SJSA1 (cell line): ENCODE data around the gene VPS52. TPM values are rescaled to one million over a fixed set of nuclear protein-coding genes. Genes with fewer than 3 reads are reported as not detected.
"Not testable (repeated sequence)": the region's sequence is repeated elsewhere in the genome, so short reads cannot be mapped to it uniquely, and the experiment has no call there.

Experiments used
- DNase-seq, 2 experiments: peaks; one replicate each; pipeline ENCODE4 v3.0.0-alpha.2; 2015 to 2020; ENCODE audit warnings: low spot score in 2 of 2, low read depth in 1 of 2
- H3K27ac ChIP-seq: fragments of 250-450 bp; sonication (Bioruptor Pico); 2 replicates; pipeline ENCODE4 v1.5.1; 2020; ENCODE audit warnings: mild to moderate bottlenecking, moderate library complexity
- H3K27me3 ChIP-seq: fragments of 250-450 bp; sonication (Bioruptor Pico); replicated peaks from 2 replicates; pipeline ENCODE4 v1.5.1; 2020; ENCODE audit warnings: mild to moderate bottlenecking, moderate library complexity
- H3K36me3 ChIP-seq: fragments of 250-450 bp; sonication (Bioruptor Pico); 2 replicates; pipeline ENCODE4 v1.5.1; 2020; ENCODE audit warnings: mild to moderate bottlenecking
- H3K4me1 ChIP-seq: fragments of 250-450 bp; sonication (Bioruptor Pico); replicated peaks from 2 replicates; pipeline ENCODE4 v1.6.1; 2021; ENCODE audit warnings: mild to moderate bottlenecking
- H3K4me3 ChIP-seq: fragments of 250-450 bp; sonication (Bioruptor Pico); 2 replicates; pipeline ENCODE4 v1.5.1; 2020; ENCODE audit warnings: mild to moderate bottlenecking
- H3K9me3 ChIP-seq: fragments of 250-450 bp; sonication (Bioruptor Pico); replicated peaks from 2 replicates; pipeline ENCODE4 v1.5.1; 2020; ENCODE audit warnings: mild to moderate bottlenecking
- total RNA-seq: library from RNA; depleted of rRNA; stranded (reverse); fragments of >200 nt; shearing (Covaris generic); gene quantifications from 2 replicates; pipeline ENCODE4 v1.2.3, GENCODE V29; 2014

VPS52 gene
- total RNA-seq, 1 experiment from 2014 or later = 39.4 TPM

GRCh38 chr6:33237741-33238140, 33.9 kb downstream of the VPS52 start:
- H3K4me1 ChIP-seq = no peaks in the 10 kb centered on the region
- H3K36me3 ChIP-seq = no peaks in the 10 kb centered on the region
- H3K4me3 ChIP-seq = no peak overlapping the region
- H3K27ac ChIP-seq = no peak overlapping the region
- H3K9me3 ChIP-seq = no peaks in the 10 kb centered on the region
- DNase-seq = no peak
- peaks cover 30% of the 10 kb centered on the region for H3K27me3 ChIP-seq

- Histone ChIP-seq H3K27ac (no peak overlapping the region), H3K36me3 (no peaks in the 10 kb centered on the region), H3K9me3 (no peaks in the 10 kb centered on the region), H3K4me3 (no peak overlapping the region), H3K27me3 (peaks cover 22% of the 10 kb centered on the region), H3K4me1 (no peaks in the 10 kb centered on the region)
- DNase-seq = no peak
Measured at GRCh38 chr6:33236852-33237251, 34.8 kb downstream of the VPS52 start.

- Histone ChIP-seq H3K4me1 (no peaks in the 10 kb centered on the region), H3K27me3 (peaks cover 24% of the 10 kb centered on the region), H3K4me3 (no peak overlapping the region), H3K9me3 (no peaks in the 10 kb centered on the region), H3K36me3 (no peaks in the 10 kb centered on the region), H3K27ac (no peak overlapping the region)
- DNase-seq = no peak
Measured at GRCh38 chr6:33236328-33236727, 35.3 kb downstream of the VPS52 start.

- H3K36me3 ChIP-seq = no peaks in the 10 kb centered on the region
- DNase-seq = no peak
Measured at GRCh38 chr6:33235221-33235634, 36.4 kb downstream of the VPS52 start.

GRCh38 chr6:33226503-33227120, 45.1 kb downstream of the VPS52 start:
- H3K4me3 ChIP-seq, H3K9me3 ChIP-seq, H3K36me3 ChIP-seq, H3K27ac ChIP-seq, DNase-seq, H3K4me1 ChIP-seq: not testable (repeated sequence)
- H3K27me3 ChIP-seq = peaks cover 30% of the 10 kb centered on the region

More at GRCh38 chr6:33235221-33235634, 36.4 kb downstream of the VPS52 start:
- Histone ChIP-seq H3K4me1 (no peaks in the 10 kb centered on the region), H3K9me3 (no peaks in the 10 kb centered on the region), H3K27ac (no peak overlapping the region), H3K4me3 (no peak overlapping the region), H3K27me3 (peaks cover 32% of the 10 kb centered on the region)

- Histone ChIP-seq H3K36me3 (no peaks in the 10 kb centered on the region), H3K9me3 (no peaks in the 10 kb centered on the region), H3K27me3 (peaks cover 20% of the 10 kb centered on the region), H3K4me1 (peaks cover 11% of the 10 kb centered on the region), H3K27ac (no peak overlapping the region), H3K4me3 (no peak overlapping the region)
- DNase-seq = no peak
Measured at GRCh38 chr6:33217681-33218080, 54.0 kb downstream of the VPS52 start.

GRCh38 chr6:33217246-33217645, 54.4 kb downstream of the VPS52 start:
- no peak for DNase-seq

GRCh38 chr6:33216117-33216649, 55.5 kb downstream of the VPS52 start:
- H3K27ac ChIP-seq = no peak overlapping the region
- peaks cover 15% of the 10 kb centered on the region for H3K4me1 ChIP-seq
- no peak overlapping the region for H3K4me3 ChIP-seq
- H3K9me3 ChIP-seq = no peaks in the 10 kb centered on the region
- H3K36me3 ChIP-seq = 0 out of 2 replicates have a peak, but pooled peaks cover 4% of the 10 kb centered on the region
- no peak for DNase-seq
- H3K27me3 ChIP-seq = peaks cover 23% of the 10 kb centered on the region

More at GRCh38 chr6:33217246-33217645, 54.4 kb downstream of the VPS52 start:
- H3K4me1 ChIP-seq = peaks cover 15% of the 10 kb centered on the region
- H3K36me3 ChIP-seq = no peaks in the 10 kb centered on the region
- H3K9me3 ChIP-seq = no peaks in the 10 kb centered on the region
- no peak overlapping the region for H3K4me3 ChIP-seq
- no peak overlapping the region for H3K27ac ChIP-seq
- H3K27me3 ChIP-seq = peaks cover 23% of the 10 kb centered on the region

GRCh38 chr6:33215271-33216116, 56.2 kb downstream of the VPS52 start:
- no peak for DNase-seq

GRCh38 chr6:33213989-33214335, 57.7 kb downstream of the VPS52 start:
- peaks cover 19% of the 10 kb centered on the region for H3K36me3 ChIP-seq
- no peaks in the 10 kb centered on the region for H3K9me3 ChIP-seq
- H3K4me1 ChIP-seq = peaks cover 17% of the 10 kb centered on the region
- H3K4me3 ChIP-seq = no peak overlapping the region
- no peak overlapping the region for H3K27ac ChIP-seq
- DNase-seq = no peak
- H3K27me3 ChIP-seq = peaks cover 23% of the 10 kb centered on the region

More at GRCh38 chr6:33215271-33216116, 56.2 kb downstream of the VPS52 start:
- peaks cover 15% of the 10 kb centered on the region for H3K4me1 ChIP-seq
- H3K27me3 ChIP-seq = peaks cover 23% of the 10 kb centered on the region
- H3K9me3 ChIP-seq = no peaks in the 10 kb centered on the region
- no peak overlapping the region for H3K27ac ChIP-seq
- peaks cover 4% of the 10 kb centered on the region; the same call in 1 of the 2 replicates for H3K36me3 ChIP-seq
- no peak overlapping the region for H3K4me3 ChIP-seq

GRCh38 chr6:33213166-33213988, 58.3 kb downstream of the VPS52 start:
- H3K27ac ChIP-seq = no peak overlapping the region
- peaks cover 19% of the 10 kb centered on the region for H3K4me1 ChIP-seq
- peaks cover 22% of the 10 kb centered on the region for H3K36me3 ChIP-seq
- H3K27me3 ChIP-seq = peaks cover 23% of the 10 kb centered on the region
- peak overlapping the region; percentile 18 for H3K4me3 ChIP-seq
- DNase-seq = peak in 1 of 2 experiments; percentile 16
- H3K9me3 ChIP-seq = no peaks in the 10 kb centered on the region

- DNase-seq = no peak
- Histone ChIP-seq H3K4me3 (peak overlapping the region; percentile 18; the same call in 1 of the 2 replicates), H3K36me3 (peaks cover 26% of the 10 kb centered on the region), H3K9me3 (no peaks in the 10 kb centered on the region), H3K4me1 (peaks cover 22% of the 10 kb centered on the region), H3K27me3 (peaks cover 23% of the 10 kb centered on the region), H3K27ac (no peak overlapping the region)
Measured at GRCh38 chr6:33212857-33213165, 58.9 kb downstream of the VPS52 start.

- Histone ChIP-seq H3K9me3 (no peaks in the 10 kb centered on the region), H3K4me3 (no peak overlapping the region), H3K36me3 (peaks cover 26% of the 10 kb centered on the region), H3K27ac (no peak overlapping the region), H3K4me1 (peaks cover 30% of the 10 kb centered on the region), H3K27me3 (peaks cover 23% of the 10 kb centered on the region)
- no peak for DNase-seq
Measured at GRCh38 chr6:33211666-33212422, 59.8 kb downstream of the VPS52 start.
